Left kidney (tissue), 8 donors: ENCODE data around the gene KCTD17. TPM values are rescaled to one million over a fixed set of nuclear protein-coding genes. Genes with fewer than 3 reads are reported as not detected.

ENCODE experiments used
- DNase-seq: peaks from one replicate; pipeline ENCODE4 v3.0.0-alpha.2; 2013
- long read RNA-seq, 8 donors: transcript quantifications; one replicate each; lab custom pipeline, GENCODE V29; 2026
- polyA plus RNA-seq: library from polyadenylated mRNA; unstranded; fragments of 120-200 nt; gene quantifications from one replicate; pipeline ENCODE4 v1.2.1, GENCODE V29; 2013; ENCODE audit not compliant: insufficient read length

Gene KCTD17
- 23.6 TPM for polyA plus RNA-seq
- long read RNA-seq, donor 1, partial matches to known transcripts, result 0 of 4 reads
- long read RNA-seq, donor 1, other reads (novel, unspliced or antisense), result 0 of 4 reads
- long read RNA-seq, donor 2, partial matches to known transcripts, result 0 of 4 reads
- long read RNA-seq, donor 2, other reads (novel, unspliced or antisense), result 0 of 4 reads
- long read RNA-seq, donor 3, partial matches to known transcripts, result 0 of 1 reads
- long read RNA-seq, donor 3, other reads (novel, unspliced or antisense), result 0 of 1 reads
- long read RNA-seq, donor 4, result 0 reads
- long read RNA-seq, donor 5, partial matches to known transcripts, result 0 of 1 reads
- long read RNA-seq, donor 5, other reads (novel, unspliced or antisense), result 0 of 1 reads
- long read RNA-seq, donor 6, partial matches to known transcripts, result 0 of 1 reads
- long read RNA-seq, donor 6, other reads (novel, unspliced or antisense), result 0 of 1 reads
- long read RNA-seq, donor 7, partial matches to known transcripts, result 7 of 14 reads
- long read RNA-seq, donor 7, other reads (novel, unspliced or antisense), result 0 of 14 reads
- long read RNA-seq, donor 8, result 0 reads

DNA sequence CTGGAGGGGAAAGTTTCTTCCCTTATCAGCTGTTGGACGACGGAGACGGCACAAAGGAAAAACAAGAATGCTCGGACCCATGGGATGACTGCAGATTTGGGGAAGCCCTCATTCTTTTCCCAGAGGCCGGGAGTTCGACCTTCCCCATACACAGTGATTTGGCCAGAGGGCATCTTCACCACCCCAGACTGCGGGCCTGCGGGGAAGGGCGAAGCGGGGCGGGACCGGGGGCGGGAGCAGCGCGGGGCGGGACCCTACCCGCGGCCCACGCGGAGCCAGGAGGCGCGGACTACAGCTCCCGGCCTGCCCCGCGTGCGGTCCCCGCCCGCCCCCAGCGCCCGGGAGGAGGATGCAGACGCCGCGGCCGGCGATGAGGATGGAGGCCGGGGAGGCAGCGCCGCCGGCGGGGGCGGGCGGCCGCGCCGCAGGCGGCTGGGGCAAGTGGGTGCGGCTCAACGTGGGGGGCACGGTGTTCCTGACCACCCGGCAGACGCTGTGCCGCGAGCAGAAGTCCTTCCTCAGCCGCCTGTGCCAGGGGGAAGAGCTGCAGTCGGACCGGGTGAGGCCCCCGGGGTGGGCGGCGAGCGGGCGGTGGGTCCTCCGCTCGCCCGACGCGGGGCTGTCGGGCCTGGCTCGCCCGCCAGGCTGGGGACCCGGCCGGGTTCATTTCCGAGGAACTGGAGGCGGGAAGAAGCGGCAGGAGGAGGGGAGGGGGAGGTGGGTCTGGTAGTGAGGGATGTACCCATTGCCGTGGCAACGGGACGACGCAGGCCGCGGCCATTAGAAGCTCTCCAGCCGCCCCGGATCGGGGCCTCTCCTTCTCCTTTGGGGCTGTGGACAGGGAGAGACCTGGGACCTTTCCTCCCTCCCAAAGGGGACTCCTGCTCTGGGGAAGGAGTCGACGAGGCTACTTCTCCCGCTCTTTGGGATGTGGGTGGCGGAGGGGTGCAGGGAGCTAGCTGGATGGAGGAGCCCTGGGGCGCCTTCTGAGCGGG, at the start of gene KCTD17:
Gene KCTD17, plus strand, starts transcription at position 352 of the 995 bp plus-strand sequence. Its CDS starts 19 bp downstream, at position 371.
- peak; percentile 57 for DNase-seq

DNA sequence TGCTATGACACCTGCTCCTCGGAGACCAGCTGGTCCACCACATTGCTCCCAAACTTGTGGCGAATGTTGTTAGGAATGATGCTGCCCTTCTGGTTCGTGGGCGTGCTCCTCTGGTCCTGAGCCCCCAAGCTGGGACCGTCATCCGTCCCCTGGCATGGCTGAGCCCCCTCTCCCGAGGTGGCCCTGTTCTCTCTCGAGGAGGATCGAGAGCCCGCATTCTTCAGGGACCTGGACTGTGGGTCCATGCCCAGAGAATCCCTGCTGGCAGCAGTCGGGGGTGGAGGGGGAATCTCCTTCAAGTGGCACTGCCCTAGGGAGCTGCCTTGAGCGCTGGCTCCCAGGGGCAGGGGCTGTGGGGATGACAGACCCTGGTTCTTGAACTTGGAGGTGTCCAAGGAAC, 49.7 kb upstream of the KCTD17 start:
- no peak for DNase-seq

DNA sequence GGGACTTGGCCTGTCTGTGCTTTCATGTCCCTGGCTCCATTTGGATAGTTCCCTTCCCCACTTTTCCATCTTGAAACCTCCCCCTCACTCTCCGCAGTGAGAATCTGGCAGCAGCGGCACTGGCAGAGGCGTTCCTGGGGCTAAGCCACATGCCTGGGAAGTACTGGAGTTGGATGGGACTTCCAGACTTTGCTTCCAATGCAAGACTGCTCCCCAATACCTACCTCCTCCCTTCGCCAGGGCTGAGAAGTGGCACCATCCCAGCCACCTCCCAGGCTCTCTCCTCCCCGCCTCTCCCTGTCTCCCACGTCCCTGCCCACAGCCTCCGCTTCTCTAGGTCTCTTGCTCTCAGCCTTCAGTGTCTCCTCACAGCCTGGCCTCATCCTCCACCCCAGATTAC, 48.9 kb upstream of the KCTD17 start:
- DNase-seq, result no peak

DNA sequence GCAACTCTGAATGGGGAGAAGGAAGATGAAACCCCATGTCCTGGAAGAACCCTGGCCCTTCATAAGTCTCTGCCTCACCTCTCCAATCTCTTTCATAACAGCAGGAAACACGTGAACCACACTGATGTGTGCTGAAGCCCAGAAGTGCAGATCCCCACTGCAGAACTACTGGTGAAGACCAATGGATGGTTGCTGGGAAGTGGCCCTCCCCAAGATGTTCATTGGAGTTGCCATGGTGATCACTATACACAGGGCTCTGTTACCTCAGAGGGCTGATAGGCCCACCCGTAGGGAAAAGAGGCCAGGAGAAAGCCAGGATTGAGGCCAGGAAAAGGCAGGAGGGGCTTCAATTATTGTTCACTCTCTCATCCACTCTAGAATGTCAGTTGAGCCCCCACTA, 43.9 kb upstream of the KCTD17 start:
- DNase-seq, result no peak

DNA sequence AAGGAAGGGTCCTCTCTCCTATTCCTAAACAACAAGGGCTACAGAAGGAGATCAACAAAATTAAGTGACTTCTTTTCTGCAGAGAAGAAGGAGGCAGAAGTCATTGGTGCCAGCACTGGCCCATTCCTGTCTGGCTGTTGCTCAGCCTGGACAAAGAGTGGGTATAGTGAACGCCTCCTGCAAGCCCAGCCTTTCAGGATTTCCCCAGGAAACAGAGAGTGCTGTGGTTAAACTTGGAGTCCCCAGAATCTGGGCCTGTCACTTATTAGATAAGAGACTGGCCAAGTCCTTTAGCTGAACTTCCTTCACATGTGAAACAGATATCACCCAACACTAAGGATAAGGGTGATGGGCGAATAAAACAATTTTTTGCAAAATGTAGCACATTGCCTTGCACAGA, 43.2 kb upstream of the KCTD17 start:
- DNase-seq, result no peak

GRCh38 chr22:37009490-37009889, 42.1 kb upstream of the KCTD17 start:
- DNase-seq, result no peak

GRCh38 chr22:37010174-37010573, 41.4 kb upstream of the KCTD17 start:
- no peak for DNase-seq

DNA sequence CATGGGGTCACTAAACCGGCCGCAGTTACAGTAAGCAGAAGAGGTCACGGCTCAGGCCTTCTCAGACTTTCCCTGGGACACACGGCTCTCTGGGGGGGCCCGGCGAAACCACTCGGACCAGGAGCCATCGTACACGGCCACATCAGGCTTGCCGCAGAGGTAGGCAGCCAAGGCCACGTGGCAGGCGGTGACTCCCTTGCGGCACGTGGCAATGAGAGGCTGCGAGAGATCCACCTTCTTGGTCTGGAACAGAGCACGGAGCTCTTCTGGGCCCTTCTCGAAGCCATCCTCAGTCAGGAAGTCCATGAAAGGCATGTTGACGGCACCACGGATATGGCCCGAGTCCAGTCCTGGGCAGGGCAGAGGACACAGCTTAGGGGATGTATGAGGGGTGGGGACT, 40.6 kb upstream of the KCTD17 start:
- DNase-seq, result no peak

DNA sequence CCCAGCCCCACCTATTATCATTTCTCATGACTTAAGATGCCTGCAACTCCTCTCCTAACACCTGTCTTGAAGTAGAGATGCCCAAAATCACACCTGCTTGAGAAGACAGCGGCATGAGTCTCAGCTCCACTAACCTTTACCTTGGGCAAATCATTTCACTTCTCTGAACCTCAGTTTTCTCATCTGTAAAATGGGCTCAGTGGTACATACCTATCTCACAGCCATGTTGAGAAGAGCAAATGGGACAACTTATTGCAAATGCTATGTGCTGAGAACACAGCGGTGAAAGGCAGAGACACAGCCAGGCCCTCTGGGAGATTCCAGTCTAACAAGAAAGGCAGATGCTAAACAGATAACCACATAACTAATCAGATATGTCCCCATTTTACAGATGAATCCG, 40.1 kb upstream of the KCTD17 start:
- DNase-seq, result no peak

GRCh38 chr22:37012262-37012904, 39.2 kb upstream of the KCTD17 start:
- no peak for DNase-seq

- DNase-seq, result no peak
Observed at GRCh38 chr22:37012956-37013355, 38.6 kb upstream of the KCTD17 start.

DNA sequence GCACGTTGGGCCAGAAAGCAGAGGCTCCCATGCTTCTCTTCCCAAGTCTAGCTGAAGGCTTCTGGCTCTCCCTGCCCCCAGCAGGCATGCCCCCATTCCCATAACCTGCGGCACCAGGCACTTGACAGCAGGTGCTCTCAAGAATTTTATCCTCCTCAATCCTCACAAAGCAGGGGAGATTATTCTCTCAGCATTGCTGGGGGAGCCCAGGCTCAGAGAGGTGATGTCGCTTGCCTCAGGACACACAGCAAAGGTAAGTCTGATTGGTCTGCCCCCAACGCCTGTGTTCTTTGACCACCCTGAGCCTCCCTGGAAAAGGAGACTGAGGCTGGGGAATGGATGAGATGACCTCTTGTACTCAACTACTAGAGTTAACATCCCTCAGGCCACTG, 37.1 kb upstream of the KCTD17 start:
- no peak for DNase-seq

DNA sequence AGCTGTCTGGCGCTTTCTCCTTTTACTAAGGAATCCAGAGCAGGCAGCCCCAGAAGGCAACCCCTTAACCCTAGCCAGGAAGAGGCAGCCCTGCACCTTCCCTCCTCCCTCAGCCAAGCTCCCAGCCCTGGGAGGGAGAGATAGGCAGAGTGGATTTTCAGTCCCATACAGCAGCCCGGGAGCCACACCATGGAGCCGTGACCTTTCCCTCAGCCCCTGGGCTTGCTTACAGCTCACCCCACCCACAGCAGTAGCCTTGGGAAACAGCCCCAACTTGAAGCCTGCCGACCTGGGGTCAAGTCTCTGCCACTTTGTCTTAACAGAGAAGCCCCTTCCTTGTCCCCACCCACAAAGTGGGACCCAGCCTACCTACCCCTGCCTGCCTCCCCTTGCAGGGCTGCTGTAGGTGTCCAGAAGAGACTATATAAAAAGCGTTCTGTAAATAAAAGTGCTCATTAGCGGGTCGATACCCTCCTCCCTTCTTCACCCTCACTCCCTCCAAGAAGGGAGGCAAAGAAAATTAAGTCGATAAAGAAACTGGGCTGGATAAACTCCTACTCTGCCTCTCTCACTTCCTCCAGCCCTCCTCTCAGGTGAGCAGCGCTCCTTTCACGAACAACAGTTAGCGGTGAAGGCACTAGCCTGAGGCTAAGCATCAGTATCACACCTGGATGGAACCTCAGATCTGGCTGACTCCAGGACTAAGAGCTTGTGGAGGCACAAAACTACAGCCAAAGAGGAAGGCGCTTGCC, 36.5 kb upstream of the KCTD17 start:
- DNase-seq, result no peak

DNA sequence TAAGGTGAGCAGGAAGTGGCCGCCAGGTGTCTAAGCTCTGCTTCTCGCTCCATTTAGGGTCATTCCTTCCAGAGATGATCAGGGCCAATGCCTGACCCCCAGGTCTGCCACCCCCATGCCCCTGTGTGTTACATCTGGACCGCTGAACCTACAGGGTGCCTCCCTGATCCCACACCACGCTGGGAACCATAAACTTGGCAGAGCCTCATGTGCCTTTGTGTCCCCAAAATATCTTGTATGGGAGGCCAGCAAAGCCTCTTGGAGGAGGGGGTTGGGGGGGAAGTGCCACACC, 36.0 kb upstream of the KCTD17 start:
- DNase-seq, result no peak

DNA sequence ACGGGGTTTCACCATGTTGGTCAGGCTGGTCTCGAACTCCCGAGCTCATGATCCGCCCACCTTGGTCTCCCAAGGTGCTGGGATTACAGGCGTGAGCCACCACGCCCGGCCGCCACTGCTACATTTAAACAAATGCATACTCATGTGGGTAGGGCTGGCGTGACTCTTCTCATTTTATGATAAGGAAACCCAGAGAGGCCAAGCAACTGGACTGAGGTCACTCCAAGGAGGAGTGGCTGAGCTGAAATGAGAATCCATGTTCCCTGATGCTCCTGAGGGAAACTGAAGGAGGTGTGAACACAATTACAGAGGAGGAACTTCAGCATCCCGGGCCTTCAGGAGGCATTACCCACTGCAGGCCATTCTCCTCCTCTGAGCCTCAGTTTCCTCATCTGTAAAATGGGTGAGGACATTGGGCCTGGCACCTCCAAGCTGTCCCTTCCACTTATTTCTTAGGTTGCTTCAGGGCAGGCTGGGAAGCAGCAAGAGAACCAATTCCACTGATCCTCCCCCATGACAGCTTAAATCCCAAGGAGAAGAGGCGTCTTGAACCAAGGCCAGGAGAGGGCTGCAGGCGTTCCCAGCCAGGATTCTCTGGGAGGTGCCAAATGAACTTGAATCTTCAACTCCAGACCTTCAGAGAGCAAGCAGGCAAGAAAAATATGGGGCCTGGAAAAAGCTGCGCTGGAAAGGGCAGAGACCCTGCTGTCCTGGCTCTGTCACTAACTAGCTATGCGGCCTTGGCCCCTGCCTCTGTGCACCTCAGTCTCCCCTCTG, 35.2 kb upstream of the KCTD17 start:
- DNase-seq, result no peak

DNA sequence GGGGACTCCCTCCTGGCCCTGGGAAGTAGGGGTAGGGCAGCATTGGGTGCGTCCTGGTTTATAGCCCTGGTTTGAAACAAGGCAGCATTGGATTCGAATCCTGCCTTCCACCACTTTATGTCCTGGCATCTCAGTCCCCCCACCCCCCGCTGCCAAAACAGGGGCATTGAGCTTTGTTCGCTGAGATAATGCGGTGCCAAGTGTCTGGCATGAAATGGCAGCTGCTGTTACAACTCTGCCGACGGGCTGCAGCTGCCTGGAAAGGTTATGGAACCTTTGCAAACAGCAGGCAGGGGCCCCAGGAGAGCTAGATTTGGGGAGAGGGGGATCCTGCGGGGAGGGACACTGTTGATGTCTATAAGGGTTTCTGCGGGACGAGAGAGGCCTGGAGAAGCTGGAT, 34.2 kb upstream of the KCTD17 start:
- DNase-seq, result no peak

- DNase-seq, result no peak
Observed at GRCh38 chr22:37018086-37018814, 33.3 kb upstream of the KCTD17 start.

GRCh38 chr22:37018815-37019308, 32.7 kb upstream of the KCTD17 start:
- DNase-seq, result peak; percentile 54

GRCh38 chr22:37019309-37020191, 32.0 kb upstream of the KCTD17 start, which contains the start of the genes MPST and TST:
Gene MPST, plus strand, starts transcription at chr22:37019742. Its CDS starts 95 bp downstream, at chr22:37019837.
Gene TST, minus strand, starts transcription at chr22:37019447. Its CDS starts 715 bp downstream, at chr22:37018732.
- peak; percentile 79 for DNase-seq
